NCI-H524 (cell line): ENCODE data around the gene LAMB4.
A peak's percentile ranks its signal among the peaks of the same experiment; 100 is the strongest.

Source experiments
- DNase-seq, 2 experiments: peaks; one replicate each; lab custom pipeline; 2025; lab: John Stamatoyannopoulos, UW

LAMB4 gene

GRCh38 chr7:108104324-108104723, 25.8 kb downstream of the LAMB4 start:
- DNase-seq: no peak

- DNase-seq: no peak
These were observed 26.4 kb downstream of the LAMB4 start for GRCh38 chr7:108103558-108104298.

- no peak for DNase-seq
These were observed 27.4 kb downstream of the LAMB4 start for GRCh38 chr7:108102671-108103312.

GRCh38 chr7:108101759-108102158, 28.4 kb downstream of the LAMB4 start:
- no peak for DNase-seq

GRCh38 chr7:108099713-108100112, 30.4 kb downstream of the LAMB4 start:
- DNase-seq: no peak

- DNase-seq: peak in 1 of 2 experiments; percentile 35
These were observed 32.5 kb downstream of the LAMB4 start for GRCh38 chr7:108097703-108098102.

GRCh38 chr7:108096996-108097395, 33.2 kb downstream of the LAMB4 start:
- DNase-seq: no peak

- DNase-seq: peak; percentile 16 to 43
These were observed 35.0 kb downstream of the LAMB4 start for GRCh38 chr7:108094933-108095710.

- DNase-seq: no peak
These were observed 35.8 kb downstream of the LAMB4 start for GRCh38 chr7:108094346-108094745.

- DNase-seq: no peak
These were observed 36.3 kb downstream of the LAMB4 start for GRCh38 chr7:108093851-108094331.

GRCh38 chr7:108093341-108093740, 36.8 kb downstream of the LAMB4 start:
- DNase-seq: no peak

- DNase-seq: no peak
These were observed 38.7 kb downstream of the LAMB4 start for GRCh38 chr7:108091461-108091831.

GRCh38 chr7:108090791-108091460, 39.2 kb downstream of the LAMB4 start:
- no peak for DNase-seq

GRCh38 chr7:108089381-108089780, 40.8 kb downstream of the LAMB4 start:
- DNase-seq: no peak

- DNase-seq: no peak
These were observed 41.4 kb downstream of the LAMB4 start for GRCh38 chr7:108088729-108089128.

GRCh38 chr7:108087778-108088177, 42.4 kb downstream of the LAMB4 start:
- DNase-seq: no peak

GRCh38 chr7:108086962-108087361, 43.2 kb downstream of the LAMB4 start:
- peak in 1 of 2 experiments; percentile 36 for DNase-seq

GRCh38 chr7:108086546-108086945, 43.6 kb downstream of the LAMB4 start:
- no peak for DNase-seq

- DNase-seq: no peak
These were observed 46.2 kb downstream of the LAMB4 start for GRCh38 chr7:108083980-108084379.

- peak; percentile 82 to 92 for DNase-seq
These were observed 50.2 kb downstream of the LAMB4 start for GRCh38 chr7:108079648-108080591.

- peak in 1 of 2 experiments; percentile 63 for DNase-seq
These were observed 50.9 kb downstream of the LAMB4 start for GRCh38 chr7:108079276-108079647.
